GM21367 (cell line): ENCODE results near the gene ADGRL1.

Experiments
- ATAC-seq: cut with Tn5 transposase; IDR thresholded peaks from one replicate; pipeline ENCODE4 v1.9.1; 2021; ENCODE audit not compliant: unreplicated experiment

The ADGRL1 gene

DNA sequence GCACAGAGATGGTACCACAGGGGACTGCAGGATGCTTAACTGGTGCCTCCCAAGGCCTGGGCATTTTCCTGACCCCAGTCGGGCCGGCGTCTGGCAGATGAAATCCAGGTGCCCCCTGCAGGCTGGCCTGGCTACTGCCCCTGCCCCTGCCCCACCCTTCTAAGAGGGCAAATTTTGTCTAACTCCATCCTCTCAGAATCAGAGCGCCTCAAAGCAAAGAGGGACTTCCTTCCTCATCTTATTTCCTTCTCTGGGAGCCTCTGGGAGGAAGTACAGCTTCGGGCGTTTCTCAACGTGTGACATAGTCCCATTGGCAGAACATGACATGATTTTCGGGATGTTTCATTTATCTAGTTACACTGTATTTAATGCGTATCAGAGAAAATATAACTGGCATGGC lies 91.1 kb downstream of the ADGRL1 start:
- no peak for ATAC-seq

DNA sequence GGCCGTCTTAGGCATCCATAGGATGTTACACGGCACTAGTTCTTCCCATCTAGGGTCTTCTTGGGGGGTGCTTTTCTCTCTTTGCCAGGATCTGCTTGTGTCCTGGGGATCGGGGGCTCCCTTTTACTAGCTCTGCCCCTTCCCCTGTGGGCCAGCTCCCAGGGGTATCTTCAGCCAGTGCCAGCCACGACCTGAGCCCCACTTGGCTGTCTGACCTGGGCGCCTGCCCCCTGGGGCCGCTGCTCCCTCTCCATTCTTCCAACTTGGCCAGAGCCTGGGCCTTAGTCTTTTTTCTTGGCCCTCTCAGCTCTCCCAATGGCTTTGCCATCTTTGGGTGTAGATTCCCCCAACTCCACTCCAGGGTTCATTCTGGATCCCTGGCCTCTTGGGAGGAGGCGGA lies 91.5 kb downstream of the ADGRL1 start:
- ATAC-seq = no peak

DNA sequence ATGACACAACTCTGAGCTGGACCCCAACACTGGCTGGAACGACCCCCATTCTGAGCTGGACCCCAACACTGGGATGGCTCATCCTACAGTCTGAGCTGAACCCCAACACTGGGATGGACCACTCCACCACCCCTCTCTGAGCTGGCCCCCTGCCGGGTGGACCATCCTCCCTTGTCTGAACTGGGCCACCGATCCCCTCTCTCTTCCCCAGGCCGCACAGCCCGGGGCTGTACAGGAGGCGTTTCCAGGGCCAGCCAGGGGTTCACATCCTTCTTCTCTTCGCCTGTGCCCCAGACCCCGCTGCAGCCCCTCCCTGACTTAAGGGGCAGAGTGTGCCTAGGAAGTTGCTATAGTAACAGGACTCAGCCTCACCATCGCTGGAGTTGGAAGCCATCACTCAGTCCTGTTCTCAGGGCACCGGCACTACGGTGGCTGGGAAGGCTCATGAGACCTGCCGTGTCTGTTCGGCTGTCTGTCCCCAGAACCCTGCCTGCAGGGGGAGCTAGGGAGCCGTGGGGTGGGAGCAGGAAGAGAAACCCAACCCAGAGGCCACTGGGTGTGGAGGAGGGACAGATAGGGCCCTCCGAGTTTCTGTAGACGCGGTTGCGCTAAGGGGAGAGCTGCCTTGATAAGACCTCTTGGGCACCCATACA lies 92.1 kb downstream of the ADGRL1 start:
- no peak for ATAC-seq

DNA sequence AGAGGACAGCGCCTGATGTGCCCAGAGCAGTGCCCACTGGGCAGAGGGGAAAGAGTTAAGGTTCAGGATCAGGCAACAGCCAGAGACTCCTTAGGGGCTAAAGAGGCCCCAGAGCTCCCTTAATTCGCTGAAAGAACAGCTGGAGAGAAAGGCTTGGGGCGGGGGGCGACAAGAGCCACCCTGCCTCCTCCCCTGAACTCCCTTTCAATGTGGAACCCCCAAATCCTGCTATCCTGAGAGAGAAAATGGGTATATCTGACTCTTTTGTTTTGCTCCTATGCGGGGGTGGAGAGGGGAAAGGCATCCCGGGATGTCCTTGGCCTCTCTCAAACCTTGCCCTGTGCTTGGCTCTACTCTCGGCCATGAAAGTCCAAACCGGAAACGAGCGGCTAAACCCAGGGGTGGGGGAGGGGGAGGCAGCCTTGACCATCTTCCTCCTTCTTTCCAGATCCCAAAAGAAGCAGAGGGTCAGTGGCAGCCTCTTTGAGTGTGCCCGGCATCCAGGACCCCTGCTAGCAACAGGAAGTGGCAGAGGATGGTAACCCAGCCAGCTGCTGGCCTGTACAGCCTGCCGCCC lies 93.1 kb downstream of the ADGRL1 start:
- no peak for ATAC-seq

DNA sequence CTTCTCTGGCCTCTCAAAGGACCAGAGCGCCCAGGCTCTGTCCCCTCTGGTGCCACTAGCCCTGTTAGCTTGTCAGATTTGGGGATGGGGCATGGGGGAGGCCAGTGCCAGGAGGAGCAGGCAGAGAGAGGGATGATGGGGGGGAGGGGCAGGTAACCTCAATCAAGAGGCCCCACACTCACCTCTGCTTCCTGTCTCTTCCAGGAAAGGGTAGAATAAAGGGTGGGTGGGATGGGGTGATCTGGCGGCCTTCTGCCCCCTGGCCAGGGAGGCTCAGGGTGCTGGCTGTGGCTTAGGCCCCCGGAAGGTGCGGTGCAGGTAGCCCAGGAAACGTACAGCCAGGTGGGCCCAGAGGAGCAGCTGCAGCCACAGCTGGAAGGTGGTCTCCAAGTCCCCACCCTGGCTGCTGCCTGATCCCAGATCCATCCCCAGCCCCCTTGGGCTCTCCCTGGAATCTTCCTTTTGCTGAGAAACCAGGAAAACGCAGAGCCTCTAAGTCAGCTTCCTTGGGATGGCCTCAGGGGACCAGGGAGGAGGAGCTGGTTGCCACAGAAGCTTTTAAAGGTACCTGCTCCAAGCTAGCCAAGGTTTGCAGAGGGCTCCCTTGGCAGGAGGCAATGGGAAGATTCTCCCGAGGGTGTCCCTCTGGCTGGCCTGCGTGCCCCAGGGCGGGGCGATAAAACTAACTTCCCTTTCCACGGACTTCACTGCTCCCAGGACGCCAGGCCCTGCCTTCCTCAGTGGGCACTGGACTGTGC lies 93.7 kb downstream of the ADGRL1 start:
- no peak for ATAC-seq

DNA sequence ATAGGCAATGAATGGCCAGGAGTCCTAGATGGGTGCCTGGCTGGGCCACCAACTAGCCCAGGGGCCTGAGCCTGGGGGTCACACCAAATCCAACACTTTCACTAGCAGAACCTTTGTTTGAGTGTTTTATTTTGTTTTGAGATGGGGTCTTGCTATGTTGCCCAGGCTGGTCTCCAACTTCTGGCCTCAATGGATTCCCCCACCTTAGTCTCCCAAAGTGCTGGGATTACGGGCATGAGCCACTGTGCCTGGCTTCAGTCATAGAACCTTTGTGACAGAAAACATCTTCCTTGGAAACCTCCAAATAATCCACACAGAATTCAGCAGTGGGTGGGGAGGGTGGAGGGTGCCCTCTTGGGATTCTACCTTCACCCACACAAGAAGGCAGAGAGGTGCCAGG lies 94.5 kb downstream of the ADGRL1 start:
- ATAC-seq = no peak

DNA sequence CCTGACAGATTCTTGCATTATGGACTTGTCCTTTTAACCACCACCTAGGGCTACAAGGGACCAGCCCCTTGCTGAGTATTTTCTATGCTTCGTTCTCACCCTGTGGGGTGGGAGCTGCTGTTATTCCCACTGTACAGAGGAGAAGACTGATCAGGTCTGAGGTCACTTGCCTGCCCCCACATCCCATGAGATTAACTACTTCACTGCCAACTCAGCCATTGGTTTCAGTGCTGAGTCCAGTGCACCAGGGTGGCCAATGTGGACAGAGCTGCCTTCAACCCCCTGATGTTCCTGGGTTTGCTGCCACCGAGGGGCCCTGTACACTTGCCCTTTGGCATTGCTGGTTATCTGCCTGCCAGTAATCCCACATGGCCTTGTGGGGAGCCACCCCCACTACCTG lies 95.3 kb downstream of the ADGRL1 start:
- no peak for ATAC-seq

DNA sequence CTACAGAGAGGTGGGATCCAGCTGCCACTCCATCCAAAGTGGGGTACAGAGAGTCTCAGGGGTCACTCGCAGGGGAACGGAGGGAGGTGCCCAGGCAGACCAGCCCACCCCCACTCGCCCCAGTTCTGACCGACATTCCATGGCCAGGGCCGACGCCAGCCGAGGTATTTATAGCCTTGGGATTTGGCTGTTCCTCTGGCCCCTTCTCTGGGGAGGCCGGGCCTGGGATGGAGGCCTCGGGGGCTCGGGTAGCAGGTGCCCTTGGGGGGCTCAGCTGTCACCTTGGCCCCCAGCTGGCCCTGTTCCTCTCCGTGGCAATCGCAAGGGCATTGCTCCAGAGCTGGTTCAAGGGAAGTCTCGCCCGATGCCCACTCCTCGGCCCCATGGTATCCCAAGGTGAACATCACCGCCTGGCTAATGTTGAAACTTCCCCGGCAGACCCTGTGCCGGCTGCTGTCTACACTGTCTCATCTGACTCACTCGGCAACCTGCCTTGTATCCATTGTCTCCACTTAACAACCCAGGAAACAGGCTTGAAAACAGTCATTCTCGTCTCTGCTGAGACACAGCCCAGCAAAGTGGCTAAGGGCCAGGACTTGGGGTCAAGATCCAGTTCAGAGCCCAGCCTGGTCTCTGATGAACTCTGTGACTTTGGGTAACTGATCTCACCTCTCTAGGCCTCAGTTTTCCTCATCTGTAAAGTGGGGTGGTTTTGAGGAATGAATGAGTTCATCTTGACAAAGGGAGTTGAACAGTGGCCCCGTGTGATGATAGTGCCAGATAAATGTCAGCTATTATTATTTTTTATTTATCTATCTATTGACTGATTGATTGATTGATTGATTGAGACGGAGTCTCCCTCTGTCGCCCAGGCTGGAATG lies 98.1 kb downstream of the ADGRL1 start:
- no peak for ATAC-seq

DNA sequence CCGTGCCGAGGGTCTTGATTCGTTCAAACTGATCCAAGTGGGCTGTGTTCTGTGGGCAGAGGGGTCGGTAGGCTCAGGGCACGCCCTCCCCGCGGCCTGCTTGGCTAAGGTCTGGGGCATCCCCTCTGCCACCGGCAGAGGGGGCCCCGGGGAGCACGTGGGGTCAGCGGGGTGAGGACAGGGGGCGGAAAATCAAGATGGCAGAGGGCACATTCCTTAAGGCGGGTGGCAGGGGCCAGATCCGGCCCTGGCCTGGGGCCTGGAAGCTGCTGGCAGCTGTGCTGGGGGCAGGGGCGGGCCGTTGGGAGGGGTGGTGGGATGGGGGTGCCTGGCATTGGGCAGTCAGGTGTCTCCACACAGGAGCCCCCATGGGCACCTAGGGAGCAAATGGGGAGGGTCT lies 99.1 kb downstream of the ADGRL1 start:
- no peak for ATAC-seq

DNA sequence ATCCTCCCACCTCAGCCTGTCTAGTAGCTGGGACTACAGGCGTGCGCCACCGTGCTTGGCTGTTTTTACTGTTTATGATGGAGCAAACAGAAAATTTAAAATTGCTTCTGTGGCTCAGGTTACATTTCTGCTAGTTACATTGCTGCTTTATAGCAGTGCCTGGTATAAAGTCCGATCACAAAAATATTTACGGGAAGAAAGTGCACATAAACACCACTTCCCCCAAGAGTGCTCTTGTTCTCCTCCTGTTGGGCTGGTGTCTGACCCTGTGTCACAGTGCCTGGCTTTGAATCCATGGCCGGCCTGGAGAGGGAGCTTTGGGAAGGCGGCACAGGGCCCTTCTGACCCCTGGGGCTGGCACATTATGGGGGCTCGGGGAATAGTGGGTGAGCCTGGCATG lies 100.3 kb downstream of the ADGRL1 start:
- ATAC-seq = no peak

DNA sequence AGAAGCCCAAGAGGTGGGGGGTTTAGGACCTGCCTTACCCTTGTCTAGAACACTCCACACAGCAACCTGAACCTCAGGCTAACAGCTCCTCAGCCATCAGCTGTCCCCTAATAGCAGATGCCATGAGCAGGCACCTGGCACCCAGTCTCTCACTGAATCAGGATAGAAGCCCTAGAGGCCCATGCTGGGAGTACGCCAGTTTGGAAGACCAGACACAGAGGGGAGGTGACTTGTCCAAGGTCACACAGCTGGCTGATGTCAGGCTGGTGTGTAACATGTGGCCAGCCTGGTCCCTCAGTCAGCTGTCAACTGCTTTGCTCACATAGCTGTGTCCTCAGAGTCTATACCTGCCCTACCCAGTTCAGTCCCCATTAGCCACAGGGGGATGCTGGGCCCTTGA lies 102.7 kb downstream of the ADGRL1 start:
- no peak for ATAC-seq

DNA sequence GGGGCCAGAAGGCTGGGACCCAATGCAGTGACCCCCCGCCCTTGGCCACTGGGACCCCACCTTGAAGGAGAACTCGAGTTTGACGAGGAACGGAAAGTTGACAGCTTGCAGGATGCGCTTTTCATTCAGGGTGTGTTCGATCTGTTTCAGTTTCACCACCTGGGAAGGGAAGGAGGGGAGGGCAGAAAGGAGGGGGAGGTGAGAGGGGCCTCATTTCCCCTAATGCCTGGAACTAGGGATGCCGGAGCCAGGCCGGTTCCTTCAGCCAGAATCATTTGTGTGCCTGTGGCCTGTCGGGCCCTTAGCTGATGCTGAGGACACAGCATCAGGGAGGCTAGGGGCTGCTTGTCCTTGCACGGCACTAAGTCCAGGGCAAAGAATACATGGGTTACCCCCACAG lies 103.2 kb downstream of the ADGRL1 start:
- ATAC-seq = no peak

DNA sequence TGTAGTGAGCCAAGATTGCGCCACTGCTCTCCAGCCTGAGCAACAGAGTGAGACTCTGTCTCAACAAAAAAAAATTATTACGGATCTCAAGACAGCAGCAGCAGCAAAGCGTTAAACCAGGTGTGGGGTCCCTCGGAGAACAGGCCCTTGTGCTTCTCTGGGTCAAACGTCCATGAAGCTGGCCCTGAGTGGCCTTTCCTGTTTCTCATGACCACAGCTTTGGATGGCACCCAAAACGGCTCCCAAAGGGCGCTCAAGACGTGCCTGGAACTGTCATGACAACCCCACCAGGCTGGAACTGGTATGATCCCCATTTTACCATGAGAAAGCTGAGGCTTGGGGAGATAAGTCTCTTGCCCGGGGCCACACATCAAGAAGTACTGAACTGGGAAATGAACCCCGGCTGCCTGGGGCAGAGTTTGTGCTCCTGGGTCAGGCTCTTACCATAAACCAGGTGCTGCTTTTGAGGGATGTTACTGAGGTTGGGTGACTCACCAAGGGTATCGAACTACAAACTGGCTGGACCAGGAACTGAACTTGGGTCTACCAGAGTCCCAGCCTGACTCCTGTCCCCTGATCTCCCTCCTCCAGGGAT lies 103.8 kb downstream of the ADGRL1 start:
- ATAC-seq = no peak

DNA sequence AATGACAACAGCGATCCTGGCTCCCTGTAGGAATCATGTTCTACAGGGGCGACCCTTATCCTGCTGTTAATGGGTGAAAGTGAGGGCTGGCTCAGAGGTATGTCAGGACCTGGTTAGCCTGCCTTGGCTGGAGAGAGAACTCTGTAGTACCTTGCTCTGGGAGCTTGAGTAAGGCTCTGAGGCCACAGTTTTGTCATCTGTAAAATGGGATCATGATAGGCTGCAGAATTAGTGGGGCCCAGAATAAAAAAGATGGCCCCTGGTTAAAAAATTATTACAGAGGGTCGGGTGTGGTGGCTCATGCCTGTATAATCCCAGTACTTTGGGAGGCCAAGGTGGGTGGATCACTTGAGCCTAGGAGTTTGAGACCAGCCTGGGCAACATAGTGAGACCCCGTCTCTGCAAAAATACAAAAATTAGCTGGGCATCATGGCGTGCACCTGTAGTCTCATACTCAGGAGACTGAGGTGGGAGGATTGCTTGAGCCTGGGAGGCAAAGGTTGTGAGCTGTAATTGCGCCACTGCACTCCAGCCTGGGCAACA lies 104.9 kb downstream of the ADGRL1 start:
- no peak for ATAC-seq
